ENCODE data around the gene GALNT14.

GRCh38 chr2:31113765-31114164 lies 24.5 kb downstream of the GALNT14 start:
- TF ChIP-seq CTCF (IDR thresholded peaks at IDR 0.05) (no peak), POLR2AphosphoS5 (IDR thresholded peaks at IDR 0.05) (no peak)

Data from transverse colon (tissue), 4 donors.